Smooth muscle cell of the brain vasculature (primary cell): Measurements from ENCODE around the gene CDC26.
"Not testable (repeated sequence)": the region's sequence is repeated elsewhere in the genome, so short reads cannot be mapped to it uniquely, and the experiment has no call there.

ENCODE experiments used
- DNase-seq: peaks from one replicate; pipeline ENCODE4 v3.0.0-alpha.2; 2012; ENCODE audit warnings: low read depth, low spot score

The CDC26 gene

GRCh38 chr9:113238859-113239232 is 36.5 kb downstream of the CDC26 start:
- DNase-seq, result no peak

- DNase-seq, result no peak
Observed at GRCh38 chr9:113238202-113238858, 37.0 kb downstream of the CDC26 start.

GRCh38 chr9:113237026-113237425 is 38.3 kb downstream of the CDC26 start:
- DNase-seq, result no peak

GRCh38 chr9:113235701-113236255 is 39.6 kb downstream of the CDC26 start:
- not testable (repeated sequence) for DNase-seq

- DNase-seq, result no peak
Observed at GRCh38 chr9:113231701-113232100, 43.7 kb downstream of the CDC26 start.

- DNase-seq, result no peak
Observed at GRCh38 chr9:113228130-113228665, 47.2 kb downstream of the CDC26 start.

- no peak for DNase-seq
Observed at GRCh38 chr9:113227436-113227835, 47.9 kb downstream of the CDC26 start.

GRCh38 chr9:113223963-113224362 is 51.4 kb downstream of the CDC26 start:
- DNase-seq, result no peak

- DNase-seq, result no peak
Observed at GRCh38 chr9:113222482-113222841, 52.9 kb downstream of the CDC26 start.

GRCh38 chr9:113221800-113222481 is 53.4 kb downstream of the CDC26 start:
- no peak for DNase-seq

- peak; percentile 97 for DNase-seq
Observed at GRCh38 chr9:113221003-113221799, 54.2 kb downstream of the CDC26 start, which contains the start of the genes FKBP15 and SLC31A1. Gene FKBP15, minus strand, starts transcription at chr9:113221277. Its CDS starts 34 bp downstream, at chr9:113221243. Gene SLC31A1, plus strand, starts transcription at chr9:113221544. Its CDS starts 34,605 bp downstream, at chr9:113256149.

GRCh38 chr9:113220467-113221002 is 54.8 kb downstream of the CDC26 start:
- no peak for DNase-seq

GRCh38 chr9:113219969-113220368 is 55.4 kb downstream of the CDC26 start:
- no peak for DNase-seq

- DNase-seq, result no peak
Observed at GRCh38 chr9:113219186-113219936, 56.0 kb downstream of the CDC26 start.
